Skin epidermis (tissue), 12 donors: ENCODE measurements around the gene ACOD1.
"Not testable (repeated sequence)": the region's sequence is repeated elsewhere in the genome, so short reads cannot be mapped to it uniquely, and the experiment has no call there.

Experiments
- H3K27ac ChIP-seq, 21 experiments: fragments of 200-600 bp; sonication (generic) in 11 of 21; one replicate each; pipeline ENCODE4 v1.5.0; 2020; ENCODE audit warnings: mild to moderate bottlenecking in 3 of 21, inconsistent platforms in 2 of 21, moderate library complexity in 2 of 21
- H3K4me3 ChIP-seq, 7 experiments: fragments of 200-600 bp; sonication (generic) in 2 of 7; one replicate each; pipeline ENCODE4 v1.5.0; 2020; ENCODE audit warnings: inconsistent platforms in 2 of 7, mild to moderate bottlenecking in 2 of 7, moderate library complexity in 1 of 7

ACOD1 gene

GRCh38 chr13:76944456-76944855 is 3.9 kb upstream of the ACOD1 start:
- no peak overlapping the region for H3K4me3 ChIP-seq
- H3K27ac ChIP-seq, result peak overlapping the region in 8 of 21 experiments; percentile 8 to 58 (median 37)

DNA sequence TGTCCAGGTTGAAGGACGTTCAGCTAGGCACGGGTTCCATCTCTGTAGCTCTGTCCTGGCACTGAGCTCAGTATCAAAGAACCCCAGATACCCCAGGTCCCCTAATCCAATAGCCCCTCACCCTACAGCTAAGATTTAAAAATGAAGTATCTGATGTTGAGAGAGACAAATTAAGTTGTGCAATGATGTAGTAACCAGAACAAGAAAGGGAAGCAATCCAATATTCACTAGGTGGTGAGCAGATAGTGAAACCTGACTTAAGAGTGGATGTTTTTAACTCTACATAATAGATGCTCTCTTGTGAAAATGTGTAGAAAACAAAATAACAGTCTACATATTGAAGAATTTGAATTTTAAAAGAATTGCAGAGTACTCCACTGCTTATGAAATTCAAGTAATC is 1.8 kb downstream of the ACOD1 start:
- no peak overlapping the region for H3K27ac ChIP-seq
- H3K4me3 ChIP-seq, result no peak overlapping the region

- Histone ChIP-seq H3K4me3 (no peak overlapping the region), H3K27ac (no peak overlapping the region)
Observed at GRCh38 chr13:76953968-76954367, 5.7 kb downstream of the ACOD1 start.

- Histone ChIP-seq H3K27ac (no peak overlapping the region), H3K4me3 (no peak overlapping the region)
Observed at GRCh38 chr13:76954538-76954937, 6.2 kb downstream of the ACOD1 start.

GRCh38 chr13:76955193-76955592 is 6.9 kb downstream of the ACOD1 start:
- no peak overlapping the region for H3K27ac ChIP-seq
- H3K4me3 ChIP-seq, result no peak overlapping the region

GRCh38 chr13:76955661-76956060 is 7.3 kb downstream of the ACOD1 start:
- no peak overlapping the region for H3K4me3 ChIP-seq

GRCh38 chr13:76958841-76959432 is 10.6 kb downstream of the ACOD1 start:
- Histone ChIP-seq H3K4me3 (no peak overlapping the region), H3K27ac (no peak overlapping the region)

More at GRCh38 chr13:76955661-76956060, 7.3 kb downstream of the ACOD1 start:
- no peak overlapping the region for H3K27ac ChIP-seq

GRCh38 chr13:76959734-76960133 is 11.4 kb downstream of the ACOD1 start:
- H3K4me3 ChIP-seq, H3K27ac ChIP-seq: not testable (repeated sequence)

DNA sequence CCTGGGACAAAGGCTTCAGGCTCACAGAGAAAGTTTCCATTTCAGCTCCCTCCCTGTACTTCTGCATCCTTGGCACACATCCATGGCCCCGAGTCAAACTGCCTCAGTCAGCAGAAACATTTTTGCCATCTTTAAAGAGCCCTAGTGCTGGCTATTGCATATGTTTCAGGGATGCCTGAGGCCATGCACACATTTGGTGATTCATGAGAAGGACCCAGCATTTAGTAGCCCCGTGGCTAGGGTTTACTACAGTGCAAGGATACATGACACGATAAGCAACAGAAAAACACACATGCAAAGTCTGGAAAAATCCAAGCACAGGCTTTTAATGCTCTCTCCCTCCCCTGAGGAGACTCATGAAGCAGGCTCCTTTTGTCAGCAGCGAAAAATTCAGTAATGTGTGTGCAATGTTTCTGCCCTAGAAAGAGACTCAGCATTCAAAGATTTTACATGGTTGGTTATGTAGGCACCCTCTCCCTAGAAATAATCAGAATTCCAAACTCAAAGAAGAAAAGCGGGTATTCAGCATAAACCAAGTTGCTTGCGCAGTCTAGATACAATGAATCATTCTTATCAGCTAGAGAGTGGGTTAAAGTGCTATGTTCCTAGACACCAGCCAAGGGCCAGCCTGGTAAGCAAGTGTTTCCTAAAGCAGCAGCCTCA is 17.6 kb downstream of the ACOD1 start:
- peak overlapping the region in 1 of 21 experiments; percentile 10 for H3K27ac ChIP-seq
- H3K4me3 ChIP-seq, result no peak overlapping the region

- no peak overlapping the region for H3K4me3 ChIP-seq
- no peak overlapping the region for H3K27ac ChIP-seq
Observed at GRCh38 chr13:76967031-76967430, 18.7 kb downstream of the ACOD1 start.

DNA sequence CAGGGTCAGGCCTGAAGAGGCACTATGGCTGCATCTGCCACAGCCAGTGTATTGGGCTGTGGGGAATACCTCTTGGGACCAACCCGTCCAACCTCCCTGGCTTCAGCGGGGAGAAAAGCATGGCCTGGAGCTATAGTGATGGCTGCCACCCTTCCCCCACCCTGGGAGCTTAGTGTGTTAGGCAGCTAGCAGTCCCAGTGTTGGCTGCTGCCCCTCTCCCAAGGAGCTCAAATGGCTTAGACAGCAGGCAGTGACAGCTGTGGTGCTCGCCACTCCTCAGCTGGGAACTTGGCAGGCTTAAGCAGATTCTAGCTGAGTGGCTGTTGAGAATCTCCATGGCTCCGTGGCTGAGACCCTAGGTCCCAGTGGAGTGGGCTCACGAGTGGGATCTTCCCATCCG is 19.7 kb downstream of the ACOD1 start:
- H3K4me3 ChIP-seq, result no peak overlapping the region
- H3K27ac ChIP-seq, result no peak overlapping the region

- Histone ChIP-seq H3K27ac (no peak overlapping the region), H3K4me3 (no peak overlapping the region)
Observed at GRCh38 chr13:76969488-76970365, 21.4 kb downstream of the ACOD1 start.

- Histone ChIP-seq H3K27ac (no peak overlapping the region), H3K4me3 (no peak overlapping the region)
Observed at GRCh38 chr13:76971215-76971614, 22.9 kb downstream of the ACOD1 start.

DNA sequence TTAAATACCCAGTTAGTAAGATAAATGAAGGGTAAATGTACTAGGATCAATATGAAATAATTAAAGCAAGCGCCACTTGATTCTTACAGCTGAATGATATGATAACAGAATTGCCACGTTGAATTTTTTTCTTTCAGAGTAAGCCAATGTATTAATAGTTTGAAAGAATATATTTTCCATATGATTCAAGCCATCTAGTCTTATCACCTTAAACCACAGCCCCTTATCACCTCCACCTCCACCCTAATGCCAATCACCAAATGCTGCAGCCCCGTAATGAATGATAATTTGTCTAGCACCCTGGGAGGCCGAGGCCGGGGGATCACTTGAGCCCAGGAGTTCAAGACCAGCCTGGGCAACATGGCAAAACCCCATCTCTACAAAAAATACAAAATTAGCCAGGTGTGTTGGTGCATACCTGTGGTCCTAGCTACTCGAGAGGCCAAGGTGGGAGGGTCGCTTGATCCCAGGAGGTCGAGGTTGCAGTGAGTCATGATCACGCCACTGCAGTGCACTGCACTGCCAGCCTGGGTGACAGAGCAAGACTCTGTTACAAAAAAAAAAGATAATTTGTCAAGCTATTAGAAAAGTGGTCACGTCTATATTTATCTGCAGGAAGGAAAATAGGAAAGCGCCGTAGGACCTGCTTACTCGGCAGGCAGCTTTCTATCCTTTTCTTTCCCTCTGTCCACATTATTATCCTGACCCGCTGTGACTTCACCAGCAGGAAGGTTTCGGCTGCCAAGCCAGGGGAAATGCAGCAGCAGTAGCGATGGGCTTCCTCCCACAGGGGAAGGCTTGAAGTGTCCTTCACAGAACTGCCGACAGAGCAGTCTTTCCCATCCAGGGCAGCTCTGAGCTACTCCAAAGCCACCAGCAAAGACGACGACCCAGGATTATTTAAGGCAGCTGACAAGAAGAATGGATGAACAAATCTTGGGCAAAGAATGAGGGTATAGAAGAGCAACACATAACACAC is 23.8 kb downstream of the ACOD1 start:
- Histone ChIP-seq H3K27ac (no peak overlapping the region), H3K4me3 (no peak overlapping the region)

GRCh38 chr13:76973920-76974617 is 25.8 kb downstream of the ACOD1 start:
- no peak overlapping the region for H3K27ac ChIP-seq

DNA sequence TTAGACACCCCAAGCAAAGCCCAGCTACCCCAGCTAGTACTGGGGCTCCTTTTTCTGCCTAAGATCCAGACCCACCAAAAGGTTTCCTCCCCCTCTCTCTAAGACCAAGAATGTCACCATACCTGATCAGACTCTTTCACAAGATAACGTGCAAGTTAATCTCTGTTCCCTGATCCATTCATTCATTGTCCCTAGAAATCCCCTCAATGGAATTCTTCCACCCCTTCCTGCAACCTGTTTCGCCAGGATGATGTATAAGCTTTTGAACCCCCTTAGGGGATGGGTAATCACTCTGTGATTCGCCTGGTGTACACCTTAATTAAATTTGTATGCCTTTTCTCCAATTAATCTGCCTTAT is 26.3 kb downstream of the ACOD1 start:
- no peak overlapping the region for H3K4me3 ChIP-seq
- H3K27ac ChIP-seq, result no peak overlapping the region

More at GRCh38 chr13:76973920-76974617, 25.8 kb downstream of the ACOD1 start:
- no peak overlapping the region for H3K4me3 ChIP-seq

DNA sequence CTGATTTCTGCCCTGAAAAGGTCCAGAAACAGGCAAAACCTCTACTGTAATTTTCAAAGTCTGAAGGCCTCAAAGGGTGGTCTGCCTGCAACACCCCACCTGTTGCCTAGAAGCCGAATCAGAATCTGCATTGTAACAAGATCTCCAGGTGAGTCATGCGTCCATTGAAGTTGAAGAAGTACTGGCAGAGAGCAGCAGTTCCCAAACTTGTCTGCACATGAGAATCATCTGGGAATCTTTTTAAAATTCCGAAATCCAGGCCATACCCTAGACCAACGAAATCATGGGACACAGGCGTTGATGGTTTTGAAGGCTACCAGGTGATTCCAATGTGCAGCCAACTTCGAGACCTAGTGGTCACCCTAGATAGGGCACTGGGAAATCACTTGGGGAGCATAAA is 27.6 kb downstream of the ACOD1 start:
- Histone ChIP-seq H3K27ac (peak overlapping the region in 1 of 21 experiments; percentile 11), H3K4me3 (no peak overlapping the region)

DNA sequence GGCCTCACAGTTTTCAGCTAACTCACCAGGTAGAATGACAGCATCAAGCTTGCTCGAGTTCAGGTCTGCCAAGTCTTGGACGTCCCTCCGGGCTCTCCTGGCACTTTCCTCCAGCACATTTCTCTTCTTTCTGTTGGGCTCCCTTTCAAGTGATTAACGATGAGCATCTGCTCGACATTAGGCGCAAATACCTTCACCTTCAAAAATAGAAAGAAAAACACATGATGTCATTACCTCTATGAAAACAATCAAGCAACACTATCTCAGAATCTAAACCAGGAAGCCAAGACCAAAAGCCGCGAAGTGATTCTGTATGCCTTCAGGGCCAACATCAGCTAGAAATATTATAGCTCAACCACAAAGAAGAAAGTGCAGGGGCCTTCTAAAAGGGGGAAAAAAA is 28.2 kb downstream of the ACOD1 start:
- Histone ChIP-seq H3K4me3 (no peak overlapping the region), H3K27ac (peak overlapping the region in 1 of 21 experiments; percentile 11)

- Histone ChIP-seq H3K4me3 (no peak overlapping the region), H3K27ac (no peak overlapping the region)
Observed at GRCh38 chr13:76976929-76977328, 28.6 kb downstream of the ACOD1 start.
